Measurements from ENCODE around the gene GPR35. TPM values are rescaled to one million over a fixed set of nuclear protein-coding genes. Genes with fewer than 3 reads are reported as not detected.

GPR35 gene
- total RNA-seq, 1 donor from 2014 or later, result not detected

GRCh38 chr2:240642061-240642805 is 17.0 kb downstream of the GPR35 start:
- TF ChIP-seq CTCF (conservative IDR thresholded peaks at IDR 0.05; ENCODE audit: low read depth, low read length), result no peak
- H3K4me3 ChIP-seq (ENCODE audit: low read depth, low read length), result no peak overlapping the region
- DNase-seq (ENCODE audit: low read depth), result no peak

- DNase-seq (ENCODE audit: low read depth), result no peak
- no peak overlapping the region for H3K4me3 ChIP-seq (ENCODE audit: low read depth, low read length)
- TF ChIP-seq CTCF (conservative IDR thresholded peaks at IDR 0.05; ENCODE audit: low read depth, low read length), result no peak
Observed at GRCh38 chr2:240642806-240643092, 17.5 kb downstream of the GPR35 start.

DNA sequence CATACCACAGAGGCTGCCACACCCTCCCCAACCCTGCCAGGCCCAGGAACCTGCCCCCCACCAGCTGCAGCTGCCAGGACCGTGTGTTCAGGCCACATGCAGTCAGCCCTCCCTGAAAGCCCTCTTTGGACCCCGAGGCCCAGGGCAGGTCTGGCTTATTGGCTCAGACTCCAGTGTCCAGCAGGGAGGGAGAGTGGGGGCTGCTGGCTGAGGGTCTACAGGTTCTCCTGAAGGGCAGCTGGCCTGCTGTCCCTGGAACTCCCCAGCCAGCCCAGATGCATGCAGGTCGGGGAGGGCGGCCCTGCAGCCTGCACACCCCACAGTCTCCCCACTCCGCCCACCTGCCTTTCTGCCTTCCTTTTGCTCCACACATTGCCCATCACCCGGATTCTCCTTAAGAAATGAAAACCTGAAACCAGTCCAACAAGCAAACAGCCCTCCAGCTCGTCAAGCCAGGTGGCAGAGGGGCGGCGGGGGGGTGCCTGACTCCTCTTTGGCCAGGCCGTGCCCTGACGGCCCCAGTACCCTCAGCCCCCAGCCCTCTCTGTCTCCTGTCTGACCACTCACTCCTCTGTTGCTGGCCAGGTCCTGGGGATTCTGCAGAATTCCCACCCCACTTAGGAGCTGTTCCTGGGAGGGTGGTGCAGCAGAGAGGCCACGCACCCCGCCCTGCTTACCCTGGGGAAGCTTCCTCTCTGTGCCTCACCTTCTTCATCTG is 18.0 kb downstream of the GPR35 start:
- no peak for TF ChIP-seq CTCF (conservative IDR thresholded peaks at IDR 0.05; ENCODE audit: low read depth, low read length)
- no peak overlapping the region for H3K4me3 ChIP-seq (ENCODE audit: low read depth, low read length)
- no peak for DNase-seq (ENCODE audit: low read depth)

GRCh38 chr2:240643811-240644150 is 18.5 kb downstream of the GPR35 start:
- no peak for DNase-seq (ENCODE audit: low read depth)
- TF ChIP-seq CTCF (conservative IDR thresholded peaks at IDR 0.05; ENCODE audit: low read depth, low read length), result no peak
- no peak overlapping the region for H3K4me3 ChIP-seq (ENCODE audit: low read depth, low read length)

DNA sequence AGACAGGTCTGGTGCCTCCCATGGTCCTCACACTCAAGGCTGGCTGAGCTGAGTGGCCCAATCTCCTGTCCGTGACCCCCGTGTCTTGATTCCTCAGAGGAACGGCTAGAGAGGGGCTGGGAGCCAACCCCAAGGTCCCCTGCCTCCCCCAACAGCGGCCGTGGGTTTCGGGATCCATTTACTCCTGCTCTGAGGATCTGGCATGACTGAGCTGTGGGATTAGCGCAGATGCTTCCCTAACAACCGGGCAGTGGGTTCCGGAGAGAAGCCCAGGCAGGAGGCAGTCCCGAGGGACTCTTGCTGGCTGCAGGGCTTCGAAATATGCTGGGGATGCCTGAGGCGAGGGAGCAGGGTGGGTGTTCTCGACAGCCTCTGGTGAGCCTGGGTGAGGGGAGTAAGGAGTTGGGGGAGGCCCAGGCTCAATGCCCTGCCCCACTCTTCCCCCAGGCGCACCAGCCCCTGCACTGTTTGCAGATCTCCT is 18.9 kb downstream of the GPR35 start:
- DNase-seq (ENCODE audit: low read depth), result no peak
- H3K4me3 ChIP-seq (ENCODE audit: low read depth, low read length), result no peak overlapping the region
- no peak for TF ChIP-seq CTCF (conservative IDR thresholded peaks at IDR 0.05; ENCODE audit: low read depth, low read length)

- H3K4me3 ChIP-seq (ENCODE audit: low read depth, low read length), result no peak overlapping the region
- DNase-seq (ENCODE audit: low read depth), result no peak
- TF ChIP-seq CTCF (conservative IDR thresholded peaks at IDR 0.05; ENCODE audit: low read depth, low read length), result no peak
Observed at GRCh38 chr2:240644859-240645301, 19.6 kb downstream of the GPR35 start.

DNA sequence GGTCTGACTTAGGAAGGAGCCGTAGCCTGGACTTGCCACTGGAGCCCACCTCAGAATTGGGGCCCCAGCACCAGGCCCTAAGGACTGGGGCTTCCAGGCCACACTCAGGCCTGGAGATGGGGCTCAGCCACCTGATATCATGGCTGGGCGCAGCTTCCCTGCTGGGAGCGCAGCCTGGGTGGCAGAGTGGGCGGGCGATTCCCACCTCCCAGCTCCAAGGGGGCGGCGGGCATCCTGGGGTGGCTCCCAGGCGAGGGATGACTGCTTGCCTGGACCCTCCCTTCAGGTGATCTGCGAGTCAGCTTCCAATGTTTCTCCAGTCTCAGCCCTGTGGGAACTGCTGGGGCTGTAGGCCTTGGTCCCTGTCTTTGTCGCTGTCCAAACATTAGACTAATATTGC is 20.1 kb downstream of the GPR35 start:
- TF ChIP-seq CTCF (conservative IDR thresholded peaks at IDR 0.05; ENCODE audit: low read depth, low read length), result no peak
- no peak for DNase-seq (ENCODE audit: low read depth)
- H3K4me3 ChIP-seq (ENCODE audit: low read depth, low read length), result no peak overlapping the region

All from epithelial cell of proximal tubule (primary cell).